Measurements from ENCODE around the gene ERAP2. TPM values are rescaled to one million over a fixed set of nuclear protein-coding genes. Genes with fewer than 3 reads are reported as not detected.

ERAP2 gene
- total and polyA plus RNA-seq, 10 of the 15 experiments (the other 5 are each of a cell fraction or from before 2014, with no cell fraction given), result 4.0 to 28.7 (median 11.7) TPM

- TF ChIP-seq SREBF2 (IDR thresholded peaks at IDR 0.05; ENCODE audit: low read length) (no peak), NFXL1 (IDR thresholded peaks at IDR 0.05; ENCODE audit: borderline replicate concordance) (no peak), CREB1 (IDR thresholded peaks at IDR 0.05; ENCODE audit: low read depth) (peak; percentile 42; the same call in 1 of the 2 replicates), NKRF (conservative IDR thresholded peaks at IDR 0.05) (no peak), RAD51 (IDR thresholded peaks at IDR 0.05) (peak; percentile 84), BCL3 (IDR thresholded peaks at IDR 0.05; ENCODE audit: borderline replicate concordance, insufficient read depth, low read depth, low read length, poor library complexity, severe bottlenecking) (no peak), GATAD2B (conservative IDR thresholded peaks at IDR 0.05; ENCODE audit: low read depth) (no peak), TCF12 (IDR thresholded peaks at IDR 0.05; ENCODE audit: low read depth, low read length) (no peak), WRNIP1 (IDR thresholded peaks at IDR 0.05; ENCODE audit: borderline replicate concordance, low read depth, low read length) (no peak), ZNF274 (IDR thresholded peaks at IDR 0.05; ENCODE audit: insufficient read depth, insufficient read length) (no peak), ATF7 (IDR thresholded peaks at IDR 0.05; ENCODE audit: low read depth) (no peak; the same call in 1 of the 2 replicates), CTCF (IDR thresholded peaks at IDR 0.05 in 2 of 3, conservative IDR thresholded peaks at IDR 0.05 in 1 of 3; ENCODE audit: control insufficient read depth in 2 of 3, extremely low read depth in 1 of 3, insufficient read depth in 1 of 3, low read depth in 3 of 3, low read length in 3 of 3) (no peak), ZNF687 (IDR thresholded peaks at IDR 0.05) (no peak), SREBF1 (IDR thresholded peaks at IDR 0.05; ENCODE audit: low read length) (no peak)
- TF ChIP-seq, protein P1, sequence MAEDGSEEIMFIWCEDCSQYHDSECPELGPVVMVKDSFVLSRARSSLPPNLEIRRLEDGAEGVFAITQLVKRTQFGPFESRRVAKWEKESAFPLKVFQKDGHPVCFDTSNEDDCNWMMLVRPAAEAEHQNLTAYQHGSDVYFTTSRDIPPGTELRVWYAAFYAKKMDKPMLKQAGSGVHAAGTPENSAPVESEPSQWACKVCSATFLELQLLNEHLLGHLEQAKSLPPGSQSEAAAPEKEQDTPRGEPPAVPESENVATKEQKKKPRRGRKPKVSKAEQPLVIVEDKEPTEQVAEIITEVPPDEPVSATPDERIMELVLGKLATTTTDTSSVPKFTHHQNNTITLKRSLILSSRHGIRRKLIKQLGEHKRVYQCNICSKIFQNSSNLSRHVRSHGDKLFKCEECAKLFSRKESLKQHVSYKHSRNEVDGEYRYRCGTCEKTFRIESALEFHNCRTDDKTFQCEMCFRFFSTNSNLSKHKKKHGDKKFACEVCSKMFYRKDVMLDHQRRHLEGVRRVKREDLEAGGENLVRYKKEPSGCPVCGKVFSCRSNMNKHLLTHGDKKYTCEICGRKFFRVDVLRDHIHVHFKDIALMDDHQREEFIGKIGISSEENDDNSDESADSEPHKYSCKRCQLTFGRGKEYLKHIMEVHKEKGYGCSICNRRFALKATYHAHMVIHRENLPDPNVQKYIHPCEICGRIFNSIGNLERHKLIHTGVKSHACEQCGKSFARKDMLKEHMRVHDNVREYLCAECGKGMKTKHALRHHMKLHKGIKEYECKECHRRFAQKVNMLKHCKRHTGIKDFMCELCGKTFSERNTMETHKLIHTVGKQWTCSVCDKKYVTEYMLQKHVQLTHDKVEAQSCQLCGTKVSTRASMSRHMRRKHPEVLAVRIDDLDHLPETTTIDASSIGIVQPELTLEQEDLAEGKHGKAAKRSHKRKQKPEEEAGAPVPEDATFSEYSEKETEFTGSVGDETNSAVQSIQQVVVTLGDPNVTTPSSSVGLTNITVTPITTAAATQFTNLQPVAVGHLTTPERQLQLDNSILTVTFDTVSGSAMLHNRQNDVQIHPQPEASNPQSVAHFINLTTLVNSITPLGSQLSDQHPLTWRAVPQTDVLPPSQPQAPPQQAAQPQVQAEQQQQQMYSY (CRISPR knock-in tag; IDR thresholded peaks at IDR 0.05), result no peak
These were observed 20.0 kb downstream of the ERAP2 start (continued) for GRCh38 chr5:96896276-96896675.

All from GM12878 (cell line).